Spleen (tissue), 7 donors: ENCODE results near the gene PTPRN2.

Experiments
- POLR2A ChIP-seq, 3 donors: fragments of 450-650 bp; IDR thresholded peaks; one replicate each; pipeline ENCODE4 v1.5.1; 2017; ENCODE audit warnings: antibody characterized with exemption in 3 of 3, mild to moderate bottlenecking in 1 of 3
- POLR2AphosphoS5 ChIP-seq, 3 donors: sonication (generic); formaldehyde crosslinking; IDR thresholded peaks; one replicate each; pipeline ENCODE4 v1.5.1; 2017; ENCODE audit warnings: antibody characterized with exemption in 3 of 3
- TF ChIP-seq, protein P1 (sequence below), 11 experiments: fragments of 200-600 bp in 7 of 11; fragments of 450-650 bp in 4 of 11; sonication (generic) in 4 of 11; IDR thresholded peaks in 8 of 11; conservative IDR thresholded peaks in 3 of 11; 1 replicate in 7 of 11; 2 replicates in 4 of 11; pipeline versions ENCODE4 v1.4.0 to v1.8.0; 2016 to 2021; ENCODE audit warnings: antibody characterized with exemption in 11 of 11, inconsistent platforms in 4 of 11, mild to moderate bottlenecking in 1 of 11
- donor health status: DM: no; HTN: no; CAD: no; lungs with moderate emphysema.
- donor health status: DM: no; HTN: no; CAD: no.
- donor health status: DM: no; HTN: no; CAD: no.

DNA sequence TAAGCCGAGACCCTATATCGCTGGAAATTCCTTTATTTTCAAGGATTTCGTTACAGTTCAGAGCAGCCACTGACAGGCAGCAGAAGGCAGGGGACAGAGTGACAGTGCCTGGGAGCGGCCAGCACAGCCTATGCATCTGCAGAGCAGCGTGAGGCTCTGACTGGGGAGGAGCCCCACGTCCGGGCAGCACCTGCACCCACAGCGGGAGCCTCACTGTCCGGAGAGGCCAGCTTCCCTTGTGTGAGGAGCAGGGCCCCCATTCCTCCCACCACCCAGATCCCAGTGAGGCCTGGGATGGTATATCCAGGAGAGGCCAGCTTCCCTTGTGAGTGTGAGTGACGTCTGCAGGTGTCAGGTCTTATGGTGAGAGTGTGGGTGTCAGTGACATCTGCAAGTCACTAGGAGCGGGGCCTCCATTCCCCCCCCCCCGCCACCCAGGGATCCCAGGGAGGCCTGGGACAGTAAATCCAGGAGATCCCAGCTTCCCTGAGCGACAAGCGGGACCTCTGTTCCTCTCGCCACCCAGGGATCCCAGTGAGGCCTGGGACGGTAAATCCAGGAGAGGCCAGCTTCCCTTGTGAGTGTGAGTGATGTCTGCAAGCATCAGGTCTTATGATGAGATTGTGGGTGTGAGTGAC lies 259.1 kb downstream of the PTPRN2 start:
- TF ChIP-seq POLR2A (IDR thresholded peaks at IDR 0.05): no peak
- TF ChIP-seq, protein P1, sequence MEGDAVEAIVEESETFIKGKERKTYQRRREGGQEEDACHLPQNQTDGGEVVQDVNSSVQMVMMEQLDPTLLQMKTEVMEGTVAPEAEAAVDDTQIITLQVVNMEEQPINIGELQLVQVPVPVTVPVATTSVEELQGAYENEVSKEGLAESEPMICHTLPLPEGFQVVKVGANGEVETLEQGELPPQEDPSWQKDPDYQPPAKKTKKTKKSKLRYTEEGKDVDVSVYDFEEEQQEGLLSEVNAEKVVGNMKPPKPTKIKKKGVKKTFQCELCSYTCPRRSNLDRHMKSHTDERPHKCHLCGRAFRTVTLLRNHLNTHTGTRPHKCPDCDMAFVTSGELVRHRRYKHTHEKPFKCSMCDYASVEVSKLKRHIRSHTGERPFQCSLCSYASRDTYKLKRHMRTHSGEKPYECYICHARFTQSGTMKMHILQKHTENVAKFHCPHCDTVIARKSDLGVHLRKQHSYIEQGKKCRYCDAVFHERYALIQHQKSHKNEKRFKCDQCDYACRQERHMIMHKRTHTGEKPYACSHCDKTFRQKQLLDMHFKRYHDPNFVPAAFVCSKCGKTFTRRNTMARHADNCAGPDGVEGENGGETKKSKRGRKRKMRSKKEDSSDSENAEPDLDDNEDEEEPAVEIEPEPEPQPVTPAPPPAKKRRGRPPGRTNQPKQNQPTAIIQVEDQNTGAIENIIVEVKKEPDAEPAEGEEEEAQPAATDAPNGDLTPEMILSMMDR (IDR thresholded peaks at IDR 0.05 in 8 of 11, conservative IDR thresholded peaks at IDR 0.05 in 3 of 11): no peak
- no peak for TF ChIP-seq POLR2AphosphoS5 (IDR thresholded peaks at IDR 0.05)
